A673 (cell line): ENCODE measurements around the gene SLC25A23. TPM values are rescaled to one million over a fixed set of nuclear protein-coding genes. Genes with fewer than 3 reads are reported as not detected.

ENCODE experiments used
- BruUV-seq: library from RNA; stranded (reverse); fragments of 400-500 nt; replicated peaks from 2 replicates; lab custom pipeline; 2021; lab: Mats Ljungman, UMichigan
- CTCF ChIA-PET: fragments of 300-600 bp; sonication (Branson Sonifier 250); formaldehyde crosslinking; loops from one replicate; lab custom pipeline; 2022; ENCODE audit warnings: antibody characterized with exemption; lab: Charles Lee
- POLR2A ChIA-PET: fragments of 300-600 bp; sonication (Branson Sonifier 250); formaldehyde crosslinking; loops from one replicate; lab custom pipeline; 2022; ENCODE audit warnings: antibody characterized with exemption; ENCODE audit not compliant: low non-redundant PET; lab: Charles Lee
- DNase-seq: peaks from one replicate; pipeline ENCODE4 v3.0.0-alpha.2; 2015; ENCODE audit warnings: low spot score
- H3K27ac ChIP-seq: fragments of 200-600 bp; sonication (generic); 2 replicates; pipeline ENCODE4 v1.5.1; 2016; ENCODE audit warnings: mixed run types, low read depth, mild to moderate bottlenecking, mixed read lengths, antibody characterized with exemption, low read length; ENCODE audit not compliant: poor library complexity, severe bottlenecking
- H3K27me3 ChIP-seq: fragments of 200-600 bp; sonication (generic); replicated peaks from 2 replicates; pipeline ENCODE4 v1.6.1; 2017; ENCODE audit warnings: mixed run types, low read depth, mild to moderate bottlenecking, mixed read lengths, antibody characterized with exemption, low read length; ENCODE audit not compliant: insufficient read depth, poor library complexity
- H3K36me3 ChIP-seq: fragments of 200-600 bp; sonication (generic); 2 replicates; pipeline ENCODE4 v1.6.1; 2016; ENCODE audit warnings: mixed run types, mild to moderate bottlenecking, mixed read lengths, antibody characterized with exemption, low read length; ENCODE audit not compliant: insufficient read depth, poor library complexity, severe bottlenecking
- H3K4me1 ChIP-seq: fragments of 200-600 bp; sonication (generic); 2 replicates; pipeline ENCODE4 v1.6.1; 2017; ENCODE audit warnings: mixed run types, mild to moderate bottlenecking, mixed read lengths, antibody characterized with exemption, low read length; ENCODE audit not compliant: insufficient read depth, poor library complexity, severe bottlenecking
- H3K4me3 ChIP-seq: fragments of 200-600 bp; sonication (generic); 2 replicates; pipeline ENCODE4 v1.5.1; 2016; ENCODE audit warnings: low read depth, mixed run types, mild to moderate bottlenecking, mixed read lengths, low read length; ENCODE audit not compliant: poor library complexity, severe bottlenecking
- H3K9me3 ChIP-seq: fragments of 200-600 bp; sonication (generic); 2 replicates; pipeline ENCODE4 v1.6.1; 2016; ENCODE audit warnings: mixed run types, low read depth, mild to moderate bottlenecking, mixed read lengths, antibody characterized with exemption, low read length; ENCODE audit not compliant: poor library complexity, severe bottlenecking
- CTCF ChIP-seq: fragments of 300-800, 200-600 bp; sonication (generic); conservative IDR thresholded peaks from 2 replicates; pipeline ENCODE4 v1.5.1; 2017; ENCODE audit warnings: low read depth, mild to moderate bottlenecking, antibody characterized with exemption, low read length, moderate library complexity, mixed read lengths
- EZH2 ChIP-seq: fragments of 200-600 bp; sonication (generic); IDR thresholded peaks from 2 replicates; pipeline ENCODE4 v1.6.1; 2017; ENCODE audit warnings: borderline replicate concordance, low read depth, mild to moderate bottlenecking, mixed read lengths, antibody characterized with exemption, low read length; ENCODE audit not compliant: poor library complexity, severe bottlenecking
- intact Hi-C: fragments of 100-400 bp; cut with micrococcal nuclease; formaldehyde crosslinking; loops from one replicate; pipeline ENCODE4 v1.10.0; 2022; ENCODE audit not compliant: unreplicated experiment
- total RNA-seq: library from RNA; stranded (reverse); gene quantifications from 2 replicates; pipeline ENCODE4 v1.2.3, GENCODE V29; 2021

Gene SLC25A23
- total RNA-seq, 1 experiment from 2014 or later, result 39.9 TPM

DNA sequence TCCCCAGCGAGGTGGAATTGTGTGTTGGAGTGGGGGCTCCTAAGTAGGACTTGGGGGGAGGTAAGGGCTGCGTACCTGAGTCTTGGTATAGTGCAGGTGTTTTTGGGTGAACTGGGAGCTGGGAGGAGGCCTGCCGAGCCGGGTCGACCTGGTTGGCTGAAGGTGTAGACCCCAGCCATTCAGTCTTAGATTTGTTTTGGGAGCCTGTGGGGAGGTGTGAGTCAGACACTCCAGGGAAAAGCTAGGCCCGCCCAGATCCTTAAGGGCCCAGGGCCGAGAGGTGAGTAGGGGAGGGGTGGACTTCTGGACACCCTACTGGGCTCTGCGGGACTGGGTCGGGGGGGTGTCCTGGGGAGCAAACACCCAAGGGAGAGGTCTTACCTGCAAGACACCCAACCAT, 5.4 kb upstream of the SLC25A23 start:
- intact Hi-C loops, result no loop called here
- H3K9me3 ChIP-seq, result no peaks in the 10 kb centered on the region
- TF ChIP-seq EZH2 (no peak), CTCF (no peak)
- peaks cover 3% of the 10 kb centered on the region for H3K4me1 ChIP-seq
- H3K36me3 ChIP-seq, result no peaks in the 10 kb centered on the region
- BruUV-seq, result no TSS peak
- no peak for DNase-seq
- CTCF ChIA-PET, result no interaction called here
- no peak overlapping the region for H3K4me3 ChIP-seq
- POLR2A ChIA-PET, result interaction anchor here (0.5 kb wide), 1 partner anchor 316 kb away, joined by 9 read pairs; no protein-coding TSS in a partner anchor
- H3K27ac ChIP-seq, result no peak overlapping the region
- peaks cover 15% of the 10 kb centered on the region for H3K27me3 ChIP-seq

- BruUV-seq, result no TSS peak
- Histone ChIP-seq H3K4me3 (no peak within 1 kb of the TSS), H3K27me3 (peaks cover 15% of the 10 kb centered on the region), H3K36me3 (no peaks in the 10 kb centered on the region), H3K9me3 (no peaks in the 10 kb centered on the region), H3K27ac (no peak within 1 kb of the TSS), H3K4me1 (peaks cover 3% of the 10 kb centered on the region)
- DNase-seq, result no peak
- no peak for TF ChIP-seq CTCF
- TF ChIP-seq EZH2, result no peak
- intact Hi-C loops, result no loop called here
- ChIA-PET POLR2A (no interaction called here), CTCF (no interaction called here)
These were observed 4.7 kb upstream of the SLC25A23 start, which contains the start of gene CRB3 for GRCh38 chr19:6464070-6464873. Gene CRB3, plus strand, starts transcription at chr19:6464271. Its CDS starts 431 bp downstream, at chr19:6464702.

GRCh38 chr19:6460099-6460884, 700 bp upstream of the SLC25A23 start:
- intact Hi-C loops, result no loop called here
- Histone ChIP-seq H3K27me3 (peaks cover 11% of the 10 kb centered on the region), H3K4me1 (peaks cover 13% of the 10 kb centered on the region), H3K9me3 (no peaks in the 10 kb centered on the region), H3K36me3 (peaks cover 3% of the 10 kb centered on the region), H3K27ac (peak overlapping the region; percentile 64), H3K4me3 (peak overlapping the region; percentile 80)
- ChIA-PET CTCF (interaction anchor here (0.7 kb wide), 1 partner anchor 56 kb away, joined by 4 read pairs; no protein-coding TSS in a partner anchor), POLR2A (no interaction called here)
- DNase-seq, result peak; percentile 100
- TF ChIP-seq EZH2 (no peak), CTCF (peak; percentile 66)
- BruUV-seq, result no TSS peak
